Left lobe of liver (tissue), 2 donors: ENCODE data around the gene TAS2R19. TPM values are rescaled to one million over a fixed set of nuclear protein-coding genes. Genes with fewer than 3 reads are reported as not detected.

ENCODE experiments used
- ATAC-seq: fragments of 200-7000 bp; cut with Tn5 transposase; one replicate; pipeline ENCODE4 v1.9.1; 2020; ENCODE audit warnings: mild to moderate bottlenecking, moderate library complexity
- DNase-seq: peaks from one replicate; pipeline ENCODE4 v3.0.0-alpha.2; 2020; ENCODE audit warnings: low spot score
- total RNA-seq: library from RNA; stranded (reverse); gene quantifications from one replicate; pipeline ENCODE4 v1.2.1, GENCODE V29; 2021
- donor health status: DM: no; HTN: no; CAD: no; lungs with moderate emphysema.
- donor health status: DM: no; HTN: yes; CAD: no.

TAS2R19 gene
- total RNA-seq, 1 donor from 2014 or later, result 0.78 TPM

DNA sequence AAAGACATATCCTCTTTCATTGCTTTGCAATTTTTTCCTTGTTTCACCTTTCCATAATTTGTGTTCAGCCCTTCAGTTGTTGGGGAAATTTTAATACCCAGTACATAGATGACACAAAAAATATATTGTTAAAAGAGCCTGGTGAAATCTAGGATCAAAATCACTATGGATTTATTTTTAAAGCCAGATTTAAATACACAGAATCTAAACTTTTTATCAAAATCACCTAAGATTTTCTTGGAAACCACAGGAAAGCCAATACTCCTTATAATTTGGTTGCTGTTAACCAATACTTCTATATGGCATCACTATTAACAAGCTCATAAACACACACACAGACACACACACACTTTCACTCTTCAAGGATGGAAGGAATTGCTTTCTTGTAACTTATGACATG lies 24.2 kb downstream of the TAS2R19 start, which contains the start of gene TAS2R20:
Gene TAS2R20, minus strand, starts transcription at position 101 of the 400 bp plus-strand sequence. CDS start 429 bp downstream, outside the sequence.
- DNase-seq, result no peak
- ATAC-seq, result no peak

DNA sequence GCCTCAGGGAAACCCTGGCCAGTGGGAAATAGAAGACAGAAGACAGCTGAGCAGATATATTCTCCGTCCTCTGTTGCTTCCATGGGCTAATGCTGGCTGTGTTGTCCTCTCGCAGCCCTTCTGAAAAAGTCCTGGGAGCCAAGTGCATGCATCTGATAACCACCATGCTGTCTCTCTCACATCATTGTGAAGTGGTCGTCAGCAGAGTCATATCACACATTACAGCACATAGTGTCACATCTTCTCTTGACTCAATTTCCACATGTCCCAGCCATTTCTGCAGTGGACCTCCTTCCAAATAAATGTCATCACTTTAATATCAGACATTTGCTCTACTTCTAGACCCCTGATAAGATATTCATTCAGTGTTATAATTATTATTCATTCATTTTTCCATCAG lies 28.1 kb downstream of the TAS2R19 start:
- no peak for ATAC-seq
- DNase-seq, result no peak

DNA sequence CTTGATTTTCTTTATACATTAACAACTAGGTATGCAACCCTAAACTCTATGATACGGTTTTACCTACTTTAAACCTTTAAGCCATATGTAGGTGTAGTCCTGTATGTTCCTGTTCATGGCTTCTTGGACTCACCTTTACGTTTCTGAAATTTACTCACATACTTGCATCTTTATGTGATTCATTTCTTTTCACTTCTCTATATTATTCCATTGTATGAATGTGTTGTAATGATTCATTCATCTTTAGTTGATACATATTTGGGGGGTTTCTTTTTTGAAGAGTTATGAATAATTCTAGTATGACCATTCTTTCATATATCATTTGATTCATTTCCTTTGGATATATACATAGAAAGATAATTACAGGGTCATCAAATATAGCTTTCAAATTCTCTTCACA lies 33.3 kb downstream of the TAS2R19 start:
- DNase-seq (no peak), ATAC-seq (no peak)

- ATAC-seq, result no peak
These were observed 35.6 kb downstream of the TAS2R19 start, which contains the start of gene TAS2R50 for GRCh38 chr12:10986812-10987211. Gene TAS2R50 (minus strand): TSS chr12:10986912. CDS start chr12:10986860, 52 bp downstream.

GRCh38 chr12:10982244-10982643 lies 40.2 kb downstream of the TAS2R19 start:
- no peak for DNase-seq
- no peak for ATAC-seq

More at GRCh38 chr12:10986812-10987211, 35.6 kb downstream of the TAS2R19 start, which contains the start of gene TAS2R50:
- no peak for DNase-seq

DNA sequence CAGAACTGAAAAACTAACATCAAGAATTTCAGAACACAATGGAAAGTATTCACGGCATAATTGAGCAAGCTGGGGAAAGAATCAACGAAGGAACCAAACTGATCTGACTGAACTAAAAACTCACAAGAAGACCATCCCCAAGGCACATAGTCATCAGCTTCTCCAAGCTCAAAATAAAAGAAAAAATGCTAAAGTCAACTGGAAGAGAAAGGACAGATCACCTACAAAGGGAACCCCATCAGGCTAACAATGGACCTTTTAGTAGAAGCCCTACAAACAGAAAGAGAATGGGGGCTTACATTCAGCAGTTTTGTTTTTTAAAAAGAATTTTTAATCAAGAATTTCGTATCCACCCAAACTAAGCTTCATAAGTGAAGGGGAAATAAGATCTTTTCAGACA lies 47.5 kb downstream of the TAS2R19 start:
- ATAC-seq (no peak), DNase-seq (no peak)

Other genes with a start within 250 kb of the TAS2R19 start
- gene TAS2R7, start 220.0 kb downstream of the TAS2R19 start, total RNA-seq, result not detected
- gene TAS2R8, start 215.3 kb downstream of the TAS2R19 start, total RNA-seq, result not detected
- gene TAS2R9, start 212.5 kb downstream of the TAS2R19 start, total RNA-seq, result not detected
- not detected for gene TAS2R10, start 196.3 kb downstream of the TAS2R19 start, total RNA-seq
- gene PRR4, start 173.1 kb downstream of the TAS2R19 start, total RNA-seq, result 0.48 TPM
- gene PRH1, start 138.4 kb downstream of the TAS2R19 start, total RNA-seq, result 3.9 TPM
- gene TAS2R13, start 113.1 kb downstream of the TAS2R19 start, total RNA-seq, result 0.35 TPM
- gene PRH2, start 93.4 kb downstream of the TAS2R19 start, total RNA-seq, result not detected
- gene TAS2R14, start 83.4 kb downstream of the TAS2R19 start, total RNA-seq, result 0.73 TPM
- 0.60 TPM for gene TAS2R50, start 35.7 kb downstream of the TAS2R19 start, total RNA-seq
- 0.45 TPM for gene TAS2R20, start 24.3 kb downstream of the TAS2R19 start, total RNA-seq
- 1.0 TPM for gene TAS2R31, start 8.8 kb upstream of the TAS2R19 start, total RNA-seq
- gene TAS2R46, start 39.7 kb upstream of the TAS2R19 start, total RNA-seq, result 0.38 TPM
- gene TAS2R43, start 69.7 kb upstream of the TAS2R19 start, total RNA-seq, result not detected
- gene TAS2R30, start 112.0 kb upstream of the TAS2R19 start, total RNA-seq, result 1.4 TPM
- 6.4 TPM for gene SMIM10L1, start 148.6 kb upstream of the TAS2R19 start, total RNA-seq
- gene TAS2R42, start 164.3 kb upstream of the TAS2R19 start, total RNA-seq, result not detected
- gene PRB3, start 247.1 kb upstream of the TAS2R19 start, total RNA-seq, result not detected